AG04449 (cell line): ENCODE results near the gene SCT.

Experiments used
- CTCF ChIA-PET: fragments of 350-600 bp; formaldehyde crosslinking; extraction: SDS; loops from one replicate; lab custom pipeline; 2021; ENCODE audit warnings: antibody characterized with exemption; lab: Yijun Ruan, JAX
- POLR2A ChIA-PET: fragments of 400-600, 350-600 bp; formaldehyde crosslinking; extraction: SDS; loops from one replicate; lab custom pipeline; 2020; ENCODE audit warnings: antibody characterized with exemption, inconsistent platforms; lab: Yijun Ruan, JAX
- DNase-seq: peaks from one replicate; pipeline ENCODE4 v3.0.0-alpha.2; 2010; ENCODE audit warnings: low read depth, low spot score
- H3K4me3 ChIP-seq: 2 replicates; pipeline ENCODE4 v1.5.1; 2011; ENCODE audit warnings: low read depth, mild to moderate bottlenecking, control low read depth, low read length
- TF ChIP-seq, protein P1 (sequence below): IDR thresholded peaks from one replicate; pipeline ENCODE4 v1.5.1; 2011; ENCODE audit warnings: mild to moderate bottlenecking, moderate library complexity, low read length, control low read depth, inconsistent platforms; ENCODE audit not compliant: insufficient read depth; ENCODE audit errors: missing control alignments

Gene SCT, protein sequence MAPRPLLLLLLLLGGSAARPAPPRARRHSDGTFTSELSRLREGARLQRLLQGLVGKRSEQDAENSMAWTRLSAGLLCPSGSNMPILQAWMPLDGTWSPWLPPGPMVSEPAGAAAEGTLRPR

DNA sequence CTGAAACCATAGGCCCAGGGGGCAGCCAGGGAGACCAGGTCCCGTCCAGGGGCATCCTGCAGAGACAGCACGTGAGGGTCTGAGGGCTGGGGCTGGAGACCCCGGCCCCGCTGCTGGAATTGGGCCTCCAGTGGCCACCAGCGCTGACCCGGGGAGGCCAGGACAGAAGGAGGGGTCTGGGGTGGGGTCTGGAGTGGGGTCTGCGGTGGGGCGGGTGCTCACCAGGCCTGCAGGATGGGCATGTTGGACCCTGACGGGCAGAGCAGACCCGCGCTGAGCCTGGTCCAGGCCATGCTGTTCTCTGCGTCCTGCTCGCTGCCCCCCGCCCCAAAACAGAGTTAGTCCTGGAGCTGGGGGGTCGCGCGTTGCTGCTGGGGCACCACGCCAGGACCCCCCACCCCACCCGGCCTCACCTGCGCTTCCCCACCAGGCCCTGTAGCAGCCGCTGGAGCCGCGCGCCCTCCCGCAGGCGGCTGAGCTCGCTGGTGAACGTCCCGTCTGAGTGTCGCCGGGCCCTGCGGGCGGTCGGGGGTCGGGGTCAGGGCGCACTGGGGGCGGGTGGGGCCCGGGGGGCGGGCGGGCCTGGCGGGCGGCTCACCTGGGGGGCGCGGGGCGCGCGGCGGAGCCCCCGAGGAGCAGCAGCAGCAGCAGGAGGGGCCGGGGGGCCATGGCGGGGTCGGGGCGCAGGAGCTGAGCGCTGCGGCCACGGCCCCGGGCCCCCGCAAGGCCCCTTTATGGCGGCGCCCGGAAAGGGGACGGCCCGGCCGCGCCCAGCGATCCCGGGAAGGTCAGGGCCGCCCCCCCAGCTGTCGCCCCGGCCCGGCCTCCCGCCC is at the start of gene SCT:
Gene SCT, minus strand, starts transcription at position 707 of the 833 bp plus-strand sequence. Its CDS starts 38 bp downstream, at position 669.
- CTCF ChIA-PET = no interaction called here
- no peak within 1 kb of the TSS for H3K4me3 ChIP-seq
- TF ChIP-seq, protein P1, sequence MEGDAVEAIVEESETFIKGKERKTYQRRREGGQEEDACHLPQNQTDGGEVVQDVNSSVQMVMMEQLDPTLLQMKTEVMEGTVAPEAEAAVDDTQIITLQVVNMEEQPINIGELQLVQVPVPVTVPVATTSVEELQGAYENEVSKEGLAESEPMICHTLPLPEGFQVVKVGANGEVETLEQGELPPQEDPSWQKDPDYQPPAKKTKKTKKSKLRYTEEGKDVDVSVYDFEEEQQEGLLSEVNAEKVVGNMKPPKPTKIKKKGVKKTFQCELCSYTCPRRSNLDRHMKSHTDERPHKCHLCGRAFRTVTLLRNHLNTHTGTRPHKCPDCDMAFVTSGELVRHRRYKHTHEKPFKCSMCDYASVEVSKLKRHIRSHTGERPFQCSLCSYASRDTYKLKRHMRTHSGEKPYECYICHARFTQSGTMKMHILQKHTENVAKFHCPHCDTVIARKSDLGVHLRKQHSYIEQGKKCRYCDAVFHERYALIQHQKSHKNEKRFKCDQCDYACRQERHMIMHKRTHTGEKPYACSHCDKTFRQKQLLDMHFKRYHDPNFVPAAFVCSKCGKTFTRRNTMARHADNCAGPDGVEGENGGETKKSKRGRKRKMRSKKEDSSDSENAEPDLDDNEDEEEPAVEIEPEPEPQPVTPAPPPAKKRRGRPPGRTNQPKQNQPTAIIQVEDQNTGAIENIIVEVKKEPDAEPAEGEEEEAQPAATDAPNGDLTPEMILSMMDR = no peak
- POLR2A ChIA-PET = no interaction called here
- DNase-seq = no peak

GRCh38 chr11:674406-674805 is 47.4 kb upstream of the SCT start:
- ChIA-PET CTCF (interaction anchor here (1.0 to 1.5 kb wide), 4 partner anchors 7 to 49 kb away, joined by 3 to 4 read pairs (median 4); no protein-coding TSS in a partner anchor), POLR2A (no interaction called here)
- TF ChIP-seq, protein P1 = no peak
- H3K4me3 ChIP-seq = no peak overlapping the region
- no peak for DNase-seq

DNA sequence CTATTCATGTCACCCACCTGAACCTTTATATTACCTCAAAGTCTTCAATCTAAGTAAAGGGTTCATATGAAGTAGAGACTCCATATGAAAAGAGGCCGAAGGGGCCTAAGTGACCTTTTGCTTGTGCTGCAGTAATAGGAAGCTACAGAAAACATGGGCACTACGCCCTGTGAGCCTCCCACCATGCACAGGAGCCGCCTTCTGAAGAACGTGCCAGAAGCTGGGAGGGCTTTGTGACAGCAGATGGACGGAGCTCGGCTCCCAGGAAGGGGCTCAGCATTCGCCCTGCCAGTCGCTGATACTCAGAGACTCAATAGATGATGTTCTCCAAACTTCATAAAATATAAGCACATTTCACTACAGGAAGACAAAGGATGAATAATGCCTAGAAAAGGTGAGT is 46.9 kb upstream of the SCT start:
- TF ChIP-seq, protein P1 = no peak
- ChIA-PET CTCF (interaction anchor here (1.0 to 1.5 kb wide), 2 partner anchors 10 to 49 kb away, joined by 4 read pairs; no protein-coding TSS in a partner anchor), POLR2A (no interaction called here)
- no peak overlapping the region for H3K4me3 ChIP-seq
- no peak for DNase-seq

GRCh38 chr11:665704-666281 is 38.8 kb upstream of the SCT start:
- CTCF ChIA-PET = interaction anchor here (1.2 to 2.2 kb wide), 4 partner anchors 16 to 57 kb away, joined by 3 to 7 read pairs (median 4); no protein-coding TSS in a partner anchor
- no peak overlapping the region for H3K4me3 ChIP-seq
- DNase-seq = peak; percentile 17
- TF ChIP-seq, protein P1 = no peak
- POLR2A ChIA-PET = no interaction called here

GRCh38 chr11:665062-665703 is 38.2 kb upstream of the SCT start:
- DNase-seq = no peak
- no peak overlapping the region for H3K4me3 ChIP-seq
- POLR2A ChIA-PET = no interaction called here
- CTCF ChIA-PET = interaction anchor here (0.9 to 2.2 kb wide), 5 partner anchors 10 to 58 kb away, joined by 3 to 7 read pairs (median 3); no protein-coding TSS in a partner anchor
- TF ChIP-seq, protein P1 = no peak
